Brain microvascular endothelial cell (primary cell): ENCODE data around the gene CNTNAP2.
A peak's percentile ranks its signal among the peaks of the same experiment; 100 is the strongest.

Experiments used
- DNase-seq: peaks from one replicate; pipeline ENCODE4 v3.0.0-alpha.2; 2020
- H3K27ac ChIP-seq: fragments of 250-450 bp; sonication (Bioruptor Pico); 2 replicates; pipeline ENCODE4 v1.5.1; 2020; ENCODE audit warnings: mild to moderate bottlenecking, moderate library complexity
- H3K27me3 ChIP-seq: fragments of 250-450 bp; sonication (Bioruptor Pico); replicated peaks from 2 replicates; pipeline ENCODE4 v1.5.1; 2020; ENCODE audit warnings: mild to moderate bottlenecking
- H3K36me3 ChIP-seq: fragments of 250-450 bp; sonication (Bioruptor Pico); replicated peaks from 2 replicates; pipeline ENCODE4 v1.5.1; 2020; ENCODE audit warnings: mild to moderate bottlenecking
- H3K4me3 ChIP-seq: 2 replicates; pipeline ENCODE4 v1.5.1; 2011; ENCODE audit warnings: low read depth, mild to moderate bottlenecking, control low read depth, low read length, moderate library complexity
- CTCF ChIP-seq: IDR thresholded peaks from 2 replicates; pipeline ENCODE4 v1.5.1; 2011; ENCODE audit warnings: low read depth, mild to moderate bottlenecking, moderate library complexity, low read length, control low read depth, inconsistent platforms; ENCODE audit errors: missing control alignments
- in situ Hi-C: cut with HindIII; loops from 2 replicates; pipeline ENCODE4 v1.10.0; 2017; ENCODE audit warnings: low sequenced_read_pairs, low pct_ligation_motif_present

Gene CNTNAP2

GRCh38 chr7:147199868-147200267 lies 1083.3 kb downstream of the CNTNAP2 start:
- H3K27me3 ChIP-seq = no peaks in the 10 kb centered on the region
- DNase-seq = no peak
- in situ Hi-C loops = no loop called here
- H3K4me3 ChIP-seq = no peak overlapping the region
- no peaks in the 10 kb centered on the region for H3K36me3 ChIP-seq
- no peak for TF ChIP-seq CTCF
- H3K27ac ChIP-seq = no peak overlapping the region

GRCh38 chr7:147207988-147208387 lies 1091.4 kb downstream of the CNTNAP2 start:
- no peak overlapping the region for H3K4me3 ChIP-seq
- no peak overlapping the region for H3K27ac ChIP-seq
- H3K36me3 ChIP-seq = no peaks in the 10 kb centered on the region
- TF ChIP-seq CTCF = no peak
- in situ Hi-C loops = no loop called here
- H3K27me3 ChIP-seq = no peaks in the 10 kb centered on the region
- DNase-seq = no peak

GRCh38 chr7:147231275-147231674 lies 1114.7 kb downstream of the CNTNAP2 start:
- DNase-seq = no peak
- no peaks in the 10 kb centered on the region for H3K27me3 ChIP-seq
- no peak overlapping the region for H3K4me3 ChIP-seq
- no peak for TF ChIP-seq CTCF
- no peak overlapping the region for H3K27ac ChIP-seq
- in situ Hi-C loops = no loop called here
- H3K36me3 ChIP-seq = no peaks in the 10 kb centered on the region

GRCh38 chr7:147235645-147236382 lies 1119.2 kb downstream of the CNTNAP2 start:
- H3K27ac ChIP-seq = no peak overlapping the region
- no peak overlapping the region for H3K4me3 ChIP-seq
- H3K36me3 ChIP-seq = no peaks in the 10 kb centered on the region
- in situ Hi-C loops = no loop called here
- no peak for TF ChIP-seq CTCF
- no peak for DNase-seq
- no peaks in the 10 kb centered on the region for H3K27me3 ChIP-seq

- Histone ChIP-seq H3K27me3 (no peaks in the 10 kb centered on the region), H3K36me3 (no peaks in the 10 kb centered on the region), H3K4me3 (no peak overlapping the region), H3K27ac (no peak overlapping the region)
- in situ Hi-C loops = no loop called here
- DNase-seq = no peak
- no peak for TF ChIP-seq CTCF
Measured at GRCh38 chr7:147240468-147240867, 1123.9 kb downstream of the CNTNAP2 start.

GRCh38 chr7:147245274-147245673 lies 1128.7 kb downstream of the CNTNAP2 start:
- TF ChIP-seq CTCF = peak; percentile 88
- H3K27me3 ChIP-seq = no peaks in the 10 kb centered on the region
- H3K36me3 ChIP-seq = no peaks in the 10 kb centered on the region
- no peak overlapping the region for H3K27ac ChIP-seq
- H3K4me3 ChIP-seq = no peak overlapping the region
- in situ Hi-C loops = no loop called here
- peak; percentile 53 for DNase-seq
